Body of pancreas (tissue), 4 donors: Measurements from ENCODE around the gene SEMA4C. TPM values are rescaled to one million over a fixed set of nuclear protein-coding genes. Genes with fewer than 3 reads are reported as not detected.

Experiments
- ATAC-seq: fragments of 150-250 bp; one replicate; pipeline ENCODE4 v1.9.1; 2016
- DNase-seq, 4 donors: peaks; one replicate each; pipeline ENCODE4 v3.0.0-alpha.2; 2019
- H3K27ac ChIP-seq, 4 donors: fragments of 200-600 bp; sonication (generic); 1 replicate in 3 of 4; 2 replicates in 1 of 4; pipeline versions ENCODE4 v1.5.1 to v1.6.1; 2016 to 2019; ENCODE audit warnings: mild to moderate bottlenecking in 1 of 4, mixed read lengths in 1 of 4, moderate library complexity in 1 of 4
- H3K27me3 ChIP-seq, 2 donors: fragments of 200-600 bp; sonication (generic); one replicate each; pipeline ENCODE4 v1.6.0; 2016; ENCODE audit warnings: mild to moderate bottlenecking in 1 of 2
- H3K36me3 ChIP-seq, 2 donors: fragments of 200-600 bp; sonication (generic); replicated peaks in 1 of 2; 2 replicates each; pipeline ENCODE4 v1.5.1; 2016; ENCODE audit warnings: low read depth in 2 of 2; ENCODE audit not compliant: insufficient read depth in 1 of 2
- H3K4me1 ChIP-seq: fragments of 200-600 bp; sonication (generic); one replicate; pipeline ENCODE4 v1.6.0; 2016
- H3K4me3 ChIP-seq, 2 donors: fragments of 200-600 bp; sonication (generic); 1 replicate in 1 of 2; 2 replicates in 1 of 2; pipeline ENCODE4 v1.5.1; 2016 to 2019
- H3K9me3 ChIP-seq, 3 donors: fragments of 200-600 bp; sonication (generic); 1 replicate in 2 of 3; 2 replicates in 1 of 3; pipeline ENCODE4 v1.5.1; 2016
- CTCF ChIP-seq, 7 experiments: fragments of 450-650 bp in 4 of 7; fragments of 200-600 bp in 3 of 7; sonication (generic) in 3 of 7; IDR thresholded peaks; one replicate each; pipeline ENCODE4 v1.5.1; 2016 to 2019; ENCODE audit warnings: antibody characterized with exemption in 7 of 7
- POLR2A ChIP-seq, 3 donors: fragments of 450-650 bp; IDR thresholded peaks; one replicate each; pipeline ENCODE4 v1.6.1; 2016; ENCODE audit warnings: antibody characterized with exemption in 3 of 3, mild to moderate bottlenecking in 2 of 3
- WGBS, 2 donors: methylation state at CpG; one replicate each; pipeline ENCODE4 v1.1.5; 2017; 5-methylcytosine and 5-hydroxymethylcytosine counted together
- intact Hi-C: fragments of 100-400 bp; cut with DNase I; formaldehyde crosslinking; loops from one replicate; pipeline ENCODE4 v1.15.1; 2023
- total RNA-seq, 2 donors: library from RNA; depleted of rRNA; stranded (reverse); fragments of >200 nt; gene quantifications; one replicate each; pipeline ENCODE4 v1.1.0, GENCODE V29; 2016

The SEMA4C gene
- total RNA-seq, 2 donors from 2014 or later: 11.2 to 13.7 TPM

GRCh38 chr2:96881349-96882195 is 11.7 kb upstream of the SEMA4C start:
- Histone ChIP-seq H3K36me3 (no peaks in the 10 kb centered on the region), H3K4me1 (no peaks in the 10 kb centered on the region), H3K9me3 (no peaks in the 10 kb centered on the region), H3K27ac (no peak overlapping the region), H3K4me3 (no peak overlapping the region), H3K27me3 (no peaks in the 10 kb centered on the region)
- no peak for ATAC-seq
- no peak for TF ChIP-seq POLR2A (IDR thresholded peaks at IDR 0.05)
- TF ChIP-seq CTCF (IDR thresholded peaks at IDR 0.05): no peak
- 66 to 72% methylated on average over 10 of the region's 10 CpGs for WGBS, 2 donors
- intact Hi-C loops: no loop called here
- no peak for DNase-seq

GRCh38 chr2:96880891-96881273 is 11.0 kb upstream of the SEMA4C start:
- no peak for DNase-seq
- 84 to 87% methylated on average over 3 to 6 of the region's 6 CpGs for WGBS, 2 donors
- Histone ChIP-seq H3K4me1 (no peaks in the 10 kb centered on the region), H3K27ac (no peak overlapping the region), H3K27me3 (no peaks in the 10 kb centered on the region), H3K36me3 (no peaks in the 10 kb centered on the region), H3K9me3 (no peaks in the 10 kb centered on the region), H3K4me3 (no peak overlapping the region)
- TF ChIP-seq CTCF (IDR thresholded peaks at IDR 0.05) (no peak), POLR2A (IDR thresholded peaks at IDR 0.05) (no peak)
- intact Hi-C loops: no loop called here
- no peak for ATAC-seq

- Histone ChIP-seq H3K4me1 (peaks cover 5% of the 10 kb centered on the region), H3K27me3 (no peaks in the 10 kb centered on the region), H3K36me3 (no peaks in the 10 kb centered on the region), H3K9me3 (no peaks in the 10 kb centered on the region), H3K27ac (no peak overlapping the region), H3K4me3 (no peak overlapping the region)
- TF ChIP-seq POLR2A (IDR thresholded peaks at IDR 0.05) (no peak), CTCF (IDR thresholded peaks at IDR 0.05) (no peak)
- ATAC-seq (no peak), DNase-seq (no peak)
- WGBS, 2 donors: 76 to 80% methylated on average over 6 to 18 of the region's 18 CpGs
- intact Hi-C loops: no loop called here
These were observed 9.7 kb upstream of the SEMA4C start for GRCh38 chr2:96879545-96880040.

GRCh38 chr2:96878796-96879544 is 9.1 kb upstream of the SEMA4C start:
- Histone ChIP-seq H3K4me3 (no peak overlapping the region), H3K27me3 (no peaks in the 10 kb centered on the region), H3K36me3 (no peaks in the 10 kb centered on the region), H3K9me3 (no peaks in the 10 kb centered on the region), H3K4me1 (peaks cover 11% of the 10 kb centered on the region), H3K27ac (no peak overlapping the region)
- WGBS, 2 donors: 87% methylated on average over 11 to 22 of the region's 22 CpGs
- no peak for TF ChIP-seq CTCF (IDR thresholded peaks at IDR 0.05)
- TF ChIP-seq POLR2A (IDR thresholded peaks at IDR 0.05): no peak
- intact Hi-C loops: no loop called here
- no peak for DNase-seq
- ATAC-seq: no peak
